ENCODE measurements around the gene NLGN3. TPM values are rescaled to one million over a fixed set of nuclear protein-coding genes. Genes with fewer than 3 reads are reported as not detected.

Gene NLGN3
- total RNA-seq, 1 donor = 1.5 TPM

- DNase-seq (ENCODE audit: low read depth) = no peak
- no peak for TF ChIP-seq CTCF (IDR thresholded peaks at IDR 0.05; ENCODE audit: insufficient read depth, low read length)
- H3K4me3 ChIP-seq (ENCODE audit: low read depth, low read length) = no peak overlapping the region
Measured at GRCh38 chrX:71140440-71140839, 4.2 kb upstream of the NLGN3 start.

GRCh38 chrX:71143508-71143907, 1.1 kb upstream of the NLGN3 start:
- H3K4me3 ChIP-seq (ENCODE audit: low read depth, low read length) = no peak overlapping the region
- no peak for TF ChIP-seq CTCF (IDR thresholded peaks at IDR 0.05; ENCODE audit: insufficient read depth, low read length)
- DNase-seq (ENCODE audit: low read depth) = peak; percentile 63

- DNase-seq (ENCODE audit: low read depth) = no peak
- TF ChIP-seq CTCF (IDR thresholded peaks at IDR 0.05; ENCODE audit: insufficient read depth, low read length) = no peak
- H3K4me3 ChIP-seq (ENCODE audit: low read depth, low read length) = no peak overlapping the region
Measured at GRCh38 chrX:71147496-71148277, 3.0 kb downstream of the NLGN3 start.

- no peak for TF ChIP-seq CTCF (IDR thresholded peaks at IDR 0.05; ENCODE audit: insufficient read depth, low read length)
- H3K4me3 ChIP-seq (ENCODE audit: low read depth, low read length) = no peak overlapping the region
- no peak for DNase-seq (ENCODE audit: low read depth)
Measured at GRCh38 chrX:71148278-71148663, 3.6 kb downstream of the NLGN3 start.

- no peak for TF ChIP-seq CTCF (IDR thresholded peaks at IDR 0.05; ENCODE audit: insufficient read depth, low read length)
- DNase-seq (ENCODE audit: low read depth) = no peak
Measured at GRCh38 chrX:71151366-71151765, 6.7 kb downstream of the NLGN3 start.

GRCh38 chrX:71154196-71154595, 9.6 kb downstream of the NLGN3 start:
- TF ChIP-seq CTCF (IDR thresholded peaks at IDR 0.05; ENCODE audit: insufficient read depth, low read length) = no peak
- DNase-seq (ENCODE audit: low read depth) = no peak
- no peak overlapping the region for H3K4me3 ChIP-seq (ENCODE audit: low read depth, low read length)

More at GRCh38 chrX:71151366-71151765, 6.7 kb downstream of the NLGN3 start:
- no peak overlapping the region for H3K4me3 ChIP-seq (ENCODE audit: low read depth, low read length)

GRCh38 chrX:71154641-71155040, 10.0 kb downstream of the NLGN3 start:
- DNase-seq (ENCODE audit: low read depth) = no peak
- no peak overlapping the region for H3K4me3 ChIP-seq (ENCODE audit: low read depth, low read length)
- no peak for TF ChIP-seq CTCF (IDR thresholded peaks at IDR 0.05; ENCODE audit: insufficient read depth, low read length)

Data from fibroblast of the aortic adventitia (primary cell).